ENCODE data around the gene KRTAP10-3.
"Not testable (repeated sequence)": the region's sequence is repeated elsewhere in the genome, so short reads cannot be mapped to it uniquely, and the experiment has no call there.

KRTAP10-3 gene

DNA sequence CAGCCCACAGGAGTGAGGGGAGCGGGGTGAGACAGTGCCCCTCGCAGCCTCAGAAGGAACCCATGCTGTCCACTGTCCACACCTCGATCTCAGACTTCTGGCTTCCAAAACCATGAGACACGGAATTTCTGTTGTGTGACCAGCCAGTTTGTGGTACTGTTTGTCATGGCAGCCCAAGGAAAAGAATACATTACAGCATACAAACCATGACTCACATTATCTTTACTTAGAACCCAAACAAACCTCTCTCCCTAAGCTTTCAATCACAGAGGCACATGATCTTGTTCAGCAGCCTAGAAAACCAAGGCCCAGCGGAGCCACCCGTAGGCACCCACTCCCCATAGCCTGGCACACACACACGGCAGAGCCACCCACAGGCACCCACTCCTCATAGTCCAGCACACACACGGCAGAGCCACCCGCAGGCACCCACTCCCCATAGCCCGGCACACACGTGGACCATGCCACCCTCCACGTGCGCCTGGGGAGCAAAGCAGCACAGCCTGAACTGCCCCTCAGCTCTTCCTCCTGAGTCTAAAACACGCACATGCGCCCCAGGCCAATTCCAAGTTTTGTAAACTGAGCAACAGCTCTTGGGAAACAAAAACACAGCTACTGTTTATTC, 14.5 kb upstream of the KRTAP10-3 start:
- DNase-seq (ENCODE audit: extremely low read depth in 1 of 2, low read depth in 1 of 2) = no peak

DNA sequence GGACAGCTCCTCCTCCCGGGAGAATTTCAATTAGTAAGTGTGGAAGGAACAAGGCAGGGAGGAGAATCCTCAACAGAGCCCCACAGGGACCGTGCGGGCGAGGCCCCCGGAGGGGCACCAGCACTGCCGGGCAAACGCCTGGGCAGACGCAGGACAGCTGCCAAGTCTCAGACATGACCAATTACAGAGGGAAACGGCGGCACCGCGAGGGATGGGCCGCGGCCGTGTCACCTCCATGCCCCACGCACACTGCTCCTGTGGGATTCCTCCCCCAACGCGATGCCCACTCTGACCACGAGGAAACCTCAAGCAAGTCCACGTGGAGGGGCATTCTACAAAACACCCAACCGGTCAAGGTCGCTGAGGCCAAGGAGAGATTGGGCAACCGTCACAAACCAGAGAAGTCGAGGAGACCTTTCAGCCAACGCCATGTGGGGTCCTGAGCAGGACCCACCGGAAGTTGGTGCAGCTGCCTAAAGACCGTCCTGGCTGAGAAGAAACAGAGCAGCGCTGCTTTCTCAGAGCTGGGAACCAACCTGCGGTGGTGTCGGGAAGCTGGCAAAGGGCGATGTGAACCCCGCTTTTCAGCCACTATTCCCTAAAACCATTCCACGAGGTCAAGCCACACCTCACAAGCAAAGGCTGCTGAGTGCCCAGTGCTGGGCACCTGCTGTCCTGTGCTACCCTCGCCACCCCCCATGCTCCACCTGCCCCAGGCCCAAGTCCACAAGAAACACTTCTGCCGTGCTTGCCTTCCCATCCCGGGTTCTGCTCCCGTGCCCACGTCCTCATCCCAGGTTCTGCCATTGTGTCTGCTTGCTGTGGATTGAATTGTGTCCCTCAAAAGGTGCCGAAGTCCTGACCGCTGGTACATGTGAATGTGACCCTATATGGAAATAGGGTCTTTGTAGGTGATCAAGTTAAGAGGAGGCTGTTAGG, 13.5 kb upstream of the KRTAP10-3 start:
- no peak for DNase-seq (ENCODE audit: extremely low read depth in 1 of 2, low read depth in 1 of 2)

- DNase-seq (ENCODE audit: extremely low read depth in 1 of 2, low read depth in 1 of 2) = no peak
These were observed 12.7 kb upstream of the KRTAP10-3 start for GRCh38 chr21:44571296-44571695.

GRCh38 chr21:44569861-44570517, 11.4 kb upstream of the KRTAP10-3 start:
- no peak for DNase-seq (ENCODE audit: extremely low read depth in 1 of 2, low read depth in 1 of 2)

- no peak for DNase-seq (ENCODE audit: extremely low read depth in 1 of 2, low read depth in 1 of 2)
These were observed 10.3 kb upstream of the KRTAP10-3 start for GRCh38 chr21:44568667-44569556.

- no peak for DNase-seq (ENCODE audit: extremely low read depth in 1 of 2, low read depth in 1 of 2)
These were observed 9.7 kb upstream of the KRTAP10-3 start for GRCh38 chr21:44568261-44568660.

DNA sequence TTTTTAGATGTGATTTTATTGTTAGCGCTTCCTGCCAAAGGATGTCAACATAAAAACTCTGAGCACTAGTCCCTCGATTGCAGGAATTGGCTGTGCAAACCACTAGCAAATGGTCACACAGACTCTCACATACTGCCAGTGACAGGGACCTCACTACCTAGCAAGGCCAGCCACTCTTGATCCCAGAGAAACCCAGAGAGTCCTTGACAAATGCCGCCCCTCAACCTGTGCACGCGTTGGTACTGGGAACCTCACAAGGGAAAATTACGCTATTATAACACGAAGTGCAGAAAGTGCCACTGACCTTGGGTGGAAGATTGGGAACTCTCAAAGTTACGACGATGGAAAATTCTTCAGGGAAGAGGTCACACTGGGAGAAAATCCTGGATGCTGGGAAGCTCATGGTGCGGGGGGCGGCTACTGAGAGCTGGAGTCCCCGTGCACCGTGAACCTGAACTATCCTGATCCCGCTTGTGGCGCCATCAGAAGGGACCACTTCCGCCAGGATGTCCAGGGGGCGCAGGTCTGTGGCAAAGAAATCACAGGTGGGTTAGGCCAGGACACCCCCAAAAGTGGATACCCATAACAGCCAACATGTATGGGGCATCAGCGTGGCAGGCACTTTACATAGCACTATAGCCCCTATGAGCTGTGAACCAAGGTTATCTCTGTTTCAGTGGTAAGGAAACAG, 9.0 kb upstream of the KRTAP10-3 start:
- DNase-seq (ENCODE audit: extremely low read depth in 1 of 2, low read depth in 1 of 2) = no peak

DNA sequence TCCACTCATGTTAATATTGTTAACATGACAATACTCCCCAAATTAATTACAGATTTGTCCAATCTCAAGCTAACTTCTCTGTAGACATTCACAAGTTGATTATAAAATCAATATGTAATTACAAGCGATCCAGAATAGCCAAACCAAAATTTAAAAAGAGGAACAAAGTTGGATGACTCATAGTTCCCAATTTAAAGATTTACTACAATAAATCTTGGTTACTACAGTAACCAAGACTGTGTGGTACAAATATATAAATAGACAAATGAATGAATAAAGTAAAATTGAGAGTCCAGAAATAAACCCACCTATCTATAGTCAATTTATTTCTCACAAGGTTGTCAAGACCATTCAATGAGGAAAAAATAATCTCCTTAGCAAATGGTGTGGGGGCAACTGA, 7.8 kb upstream of the KRTAP10-3 start:
- no peak for DNase-seq (ENCODE audit: extremely low read depth in 1 of 2, low read depth in 1 of 2)

GRCh38 chr21:44564886-44565598, 6.4 kb upstream of the KRTAP10-3 start:
- no peak for DNase-seq (ENCODE audit: extremely low read depth in 1 of 2, low read depth in 1 of 2)

GRCh38 chr21:44564099-44564498, 5.5 kb upstream of the KRTAP10-3 start:
- no peak for DNase-seq (ENCODE audit: extremely low read depth in 1 of 2, low read depth in 1 of 2)

DNA sequence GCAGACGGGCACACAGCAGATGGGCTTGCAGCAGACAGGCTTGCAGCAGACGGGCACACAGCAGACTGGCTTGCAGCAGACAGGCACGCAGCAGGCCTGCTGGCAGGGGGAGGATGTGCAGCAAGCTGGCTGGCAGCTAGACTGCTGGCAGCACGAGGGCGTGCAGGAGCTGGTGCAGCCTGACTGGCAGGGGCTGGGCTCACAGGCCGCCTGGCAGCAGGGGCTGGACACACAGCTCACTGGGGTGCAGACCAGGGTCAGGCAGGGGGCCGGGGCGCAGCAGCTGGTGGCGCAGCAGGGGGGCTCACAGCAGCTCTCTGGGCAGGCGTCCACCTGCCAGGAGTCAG, 293 bp downstream of the KRTAP10-3 start:
- not testable (repeated sequence) for DNase-seq (ENCODE audit: extremely low read depth in 1 of 2, low read depth in 1 of 2)

GRCh38 chr21:44557491-44558328, 885 bp downstream of the KRTAP10-3 start:
- no peak for DNase-seq (ENCODE audit: extremely low read depth in 1 of 2, low read depth in 1 of 2)

- DNase-seq (ENCODE audit: extremely low read depth in 1 of 2, low read depth in 1 of 2) = no peak
These were observed 1.7 kb downstream of the KRTAP10-3 start for GRCh38 chr21:44556879-44557278.

- DNase-seq (ENCODE audit: extremely low read depth in 1 of 2, low read depth in 1 of 2) = no peak
These were observed 3.3 kb downstream of the KRTAP10-3 start for GRCh38 chr21:44555200-44555875.

DNA sequence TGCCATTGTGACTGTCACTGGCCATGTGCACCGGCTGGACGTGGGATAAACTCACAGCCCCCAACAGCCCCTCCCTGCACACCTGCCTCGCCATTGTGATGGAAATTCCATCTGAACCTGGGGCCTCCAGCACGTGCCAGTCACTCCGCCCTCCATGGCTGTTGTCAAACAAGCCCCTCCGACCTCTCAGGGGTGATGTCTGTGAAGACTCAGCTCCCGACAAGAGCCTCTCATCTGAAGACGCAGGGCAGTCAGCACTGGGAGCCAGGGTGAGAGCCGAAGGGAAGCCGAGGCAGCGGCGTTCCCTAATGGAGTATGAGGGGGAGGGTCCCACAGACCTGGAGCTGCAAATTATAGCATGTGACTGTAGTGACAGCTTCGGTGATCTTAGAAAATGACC, 5.9 kb downstream of the KRTAP10-3 start:
- DNase-seq (ENCODE audit: extremely low read depth in 1 of 2, low read depth in 1 of 2) = no peak

DNA sequence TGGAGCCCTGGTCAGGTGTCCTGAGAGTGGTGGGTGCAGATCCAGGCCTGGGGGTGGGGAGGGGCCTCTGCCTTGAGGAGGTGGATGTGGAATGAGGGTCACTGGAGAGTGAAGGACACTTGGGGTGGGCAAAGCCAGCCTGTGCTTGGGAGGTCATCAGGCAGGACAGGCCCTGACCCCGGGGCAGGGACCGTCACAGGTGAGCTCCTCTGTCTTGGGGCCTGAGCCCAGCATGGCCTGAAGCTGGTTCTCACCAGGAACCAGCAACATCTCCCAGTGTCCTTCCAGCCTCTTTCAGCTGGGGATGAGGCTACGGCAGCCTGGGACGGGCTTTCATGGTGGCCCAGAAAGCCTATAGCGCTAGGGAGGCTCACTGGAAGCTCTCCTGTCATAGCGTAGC, 6.5 kb downstream of the KRTAP10-3 start:
- DNase-seq (ENCODE audit: extremely low read depth in 1 of 2, low read depth in 1 of 2) = no peak

GRCh38 chr21:44551340-44551961, 7.1 kb downstream of the KRTAP10-3 start, which contains the start of gene KRTAP10-2:
Gene KRTAP10-2, minus strand, starts transcription at chr21:44551505. Its CDS starts 47 bp downstream, at chr21:44551458.
- DNase-seq (ENCODE audit: extremely low read depth in 1 of 2, low read depth in 1 of 2) = no peak

- DNase-seq (ENCODE audit: extremely low read depth in 1 of 2, low read depth in 1 of 2) = no peak
These were observed 7.8 kb downstream of the KRTAP10-3 start for GRCh38 chr21:44550807-44551206.

All from activated CD8-positive, alpha-beta memory T cell treated with anti-CD3 and anti-CD28 coated beads for 1 hour (primary cell).